ENCODE results near the gene LIFR.
A peak's percentile ranks its signal among the peaks of the same experiment; 100 is the strongest.

Gene LIFR

GRCh38 chr5:38455796-38456330, 100.6 kb downstream of the LIFR start:
- no peak for DNase-seq (ENCODE audit: low spot score)
- no peak for TF ChIP-seq CTCF (IDR thresholded peaks at IDR 0.05; ENCODE audit: extremely low read depth, missing control alignments)

DNA sequence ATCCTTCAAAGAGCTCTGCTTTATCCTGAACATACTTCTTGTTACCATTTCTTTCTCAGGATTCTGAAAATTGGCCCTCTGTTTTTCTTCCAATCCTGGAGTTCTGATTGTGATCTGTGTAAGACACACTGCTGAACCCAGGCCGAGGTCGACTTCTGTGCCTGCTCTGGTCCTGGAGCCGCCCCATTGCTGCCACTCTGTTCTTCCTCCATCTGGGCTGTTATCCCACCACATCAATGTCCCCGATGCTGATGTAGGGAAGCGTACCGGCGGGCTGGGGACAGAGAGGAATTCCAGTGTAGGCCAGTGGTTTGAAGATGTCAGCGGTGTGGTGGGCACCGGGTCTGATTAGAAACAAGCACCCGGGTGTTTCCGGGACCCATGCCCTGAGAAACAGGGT, 102.5 kb downstream of the LIFR start:
- no peak for DNase-seq (ENCODE audit: low spot score)
- no peak for TF ChIP-seq CTCF (IDR thresholded peaks at IDR 0.05; ENCODE audit: extremely low read depth, missing control alignments)

- no peak for TF ChIP-seq CTCF (IDR thresholded peaks at IDR 0.05; ENCODE audit: extremely low read depth, missing control alignments)
- peak; percentile 74 for DNase-seq (ENCODE audit: low spot score)
Measured at GRCh38 chr5:38453506-38453905, 102.9 kb downstream of the LIFR start.

DNA sequence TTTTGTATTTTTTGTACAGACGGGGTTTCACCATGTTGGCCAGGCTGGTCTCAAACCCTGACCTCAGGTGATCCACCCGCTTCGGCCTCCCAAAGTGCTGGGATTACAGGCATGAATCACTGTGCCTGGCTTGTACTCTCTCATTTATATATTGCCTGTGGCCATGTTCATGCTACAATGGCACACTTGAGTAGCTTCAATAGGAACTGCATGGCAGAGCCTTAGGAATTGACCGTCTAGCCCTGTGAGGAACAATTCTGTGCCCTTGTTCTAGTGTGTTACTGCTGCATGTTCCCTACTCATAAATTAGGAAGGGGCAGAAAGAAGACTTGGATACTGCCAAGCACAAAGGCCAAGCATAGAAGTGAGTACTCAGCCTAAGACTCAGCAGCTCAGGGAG, 104.2 kb downstream of the LIFR start:
- DNase-seq (ENCODE audit: low spot score): no peak
- no peak for TF ChIP-seq CTCF (IDR thresholded peaks at IDR 0.05; ENCODE audit: extremely low read depth, missing control alignments)

DNA sequence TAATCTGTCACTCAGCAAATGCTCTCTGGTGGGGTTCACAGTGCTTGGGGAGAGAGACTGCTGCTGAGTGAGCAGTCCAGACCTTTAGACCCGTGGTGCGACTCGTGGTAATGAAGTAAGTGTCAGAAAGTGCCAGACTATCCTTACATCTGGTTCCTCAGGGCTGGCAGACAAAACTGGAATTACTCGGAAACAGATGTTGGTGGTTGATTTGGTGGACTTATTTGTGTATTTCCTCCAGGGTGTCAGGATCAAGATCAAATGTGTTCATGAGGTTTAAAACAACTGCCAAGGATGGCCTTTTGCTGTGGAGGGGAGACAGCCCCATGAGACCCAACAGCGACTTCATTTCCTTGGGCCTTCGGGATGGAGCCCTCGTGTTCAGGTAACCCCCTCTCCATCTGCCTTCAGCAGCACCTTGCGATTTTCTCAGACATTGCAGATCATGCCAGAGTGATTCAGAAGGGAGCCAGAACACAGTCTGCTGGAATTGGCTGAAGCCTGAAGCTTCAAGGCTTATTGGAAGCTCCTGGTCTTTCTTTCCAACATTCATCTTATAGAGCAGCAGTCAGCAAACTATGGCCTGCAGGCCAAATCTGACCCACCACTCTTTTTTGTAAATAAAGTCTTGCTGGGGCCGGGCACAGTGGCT, 105.2 kb downstream of the LIFR start:
- no peak for DNase-seq (ENCODE audit: low spot score)
- TF ChIP-seq CTCF (IDR thresholded peaks at IDR 0.05; ENCODE audit: extremely low read depth, missing control alignments): no peak

- no peak for TF ChIP-seq CTCF (IDR thresholded peaks at IDR 0.05; ENCODE audit: extremely low read depth, missing control alignments)
- DNase-seq (ENCODE audit: low spot score): no peak
Measured at GRCh38 chr5:38450627-38451026, 105.8 kb downstream of the LIFR start.

- TF ChIP-seq CTCF (IDR thresholded peaks at IDR 0.05; ENCODE audit: extremely low read depth, missing control alignments): no peak
Measured at GRCh38 chr5:38448568-38449350, 107.7 kb downstream of the LIFR start.

More at GRCh38 chr5:38448568-38449350, 107.7 kb downstream of the LIFR start:
- no peak for DNase-seq (ENCODE audit: low spot score)
